C4-2B (cell line): Measurements from ENCODE around the gene PSMC4.

ENCODE experiments used
- H3K27ac ChIP-seq: fragments of 450-650 bp; 2 replicates; pipeline ENCODE4 v1.5.1; 2017
- CTCF ChIP-seq: fragments of 450-650 bp; conservative IDR thresholded peaks from 2 replicates; pipeline ENCODE4 v1.5.1; 2017; ENCODE audit warnings: mild to moderate bottlenecking
- ZFX ChIP-seq: fragments of 450-650 bp; IDR thresholded peaks from 2 replicates; pipeline ENCODE4 v1.6.1; 2017

The PSMC4 gene

GRCh38 chr19:39974377-39975155 is 3.6 kb downstream of the PSMC4 start:
- TF ChIP-seq ZFX (no peak), CTCF (no peak)
- no peak overlapping the region for H3K27ac ChIP-seq

- TF ChIP-seq ZFX (no peak), CTCF (no peak)
- H3K27ac ChIP-seq, result no peak overlapping the region
These were observed 11.9 kb downstream of the PSMC4 start for GRCh38 chr19:39982883-39983282.

GRCh38 chr19:39983695-39984300 is 12.8 kb downstream of the PSMC4 start:
- no peak overlapping the region for H3K27ac ChIP-seq
- TF ChIP-seq ZFX (no peak), CTCF (no peak)

- no peak overlapping the region for H3K27ac ChIP-seq
- TF ChIP-seq ZFX (no peak), CTCF (no peak)
These were observed 15.7 kb downstream of the PSMC4 start for GRCh38 chr19:39986643-39987042.

- TF ChIP-seq ZFX, result no peak
- no peak for TF ChIP-seq CTCF
- no peak overlapping the region for H3K27ac ChIP-seq
These were observed 16.2 kb downstream of the PSMC4 start for GRCh38 chr19:39987167-39987566.

GRCh38 chr19:39987596-39987995 is 16.6 kb downstream of the PSMC4 start:
- H3K27ac ChIP-seq, result no peak overlapping the region
- TF ChIP-seq CTCF, result no peak
- no peak for TF ChIP-seq ZFX

GRCh38 chr19:39993605-39994004 is 22.6 kb downstream of the PSMC4 start:
- H3K27ac ChIP-seq, result no peak overlapping the region
- TF ChIP-seq CTCF (no peak), ZFX (no peak)
